Activated CD4-positive, CD25-positive, alpha-beta regulatory T cell (primary cell): ENCODE results near the gene COQ4.
A peak's percentile ranks its signal among the peaks of the same experiment; 100 is the strongest.
"Not testable (repeated sequence)": the region's sequence is repeated elsewhere in the genome, so short reads cannot be mapped to it uniquely, and the experiment has no call there.

Experiments used
- DNase-seq, 4 experiments: peaks; one replicate each; lab custom pipeline; 2025; lab: John Stamatoyannopoulos, UW

The COQ4 gene

GRCh38 chr9:128322404-128323211 is at the start of gene COQ4, which contains the start of gene TRUB2:
Gene COQ4, plus strand, starts transcription at chr9:128322839. Its CDS starts 20 bp downstream, at chr9:128322859.
Gene TRUB2, minus strand, starts transcription at chr9:128322447. Its CDS starts 39 bp downstream, at chr9:128322408.
- DNase-seq: peak; percentile 77 to 87 (median 85)

DNA sequence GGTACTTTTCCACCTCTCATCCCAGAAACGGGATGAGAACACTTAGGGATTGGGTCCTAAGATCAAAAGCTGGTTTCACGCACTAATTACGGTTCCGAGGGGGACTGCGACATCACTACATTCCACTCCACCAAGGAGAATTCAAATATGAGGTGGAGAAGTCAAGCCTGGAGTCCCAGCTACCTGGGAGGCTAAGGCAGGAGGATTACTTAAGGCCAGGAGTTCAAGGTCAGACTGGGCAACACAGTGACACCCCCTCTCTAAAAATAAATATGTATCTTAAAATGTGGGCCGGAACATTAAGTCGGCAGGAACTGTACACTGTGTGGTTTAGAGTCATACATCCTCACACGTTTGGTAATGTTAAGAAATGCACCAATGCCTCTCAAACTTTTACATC is 48.4 kb upstream of the COQ4 start:
- no peak for DNase-seq

DNA sequence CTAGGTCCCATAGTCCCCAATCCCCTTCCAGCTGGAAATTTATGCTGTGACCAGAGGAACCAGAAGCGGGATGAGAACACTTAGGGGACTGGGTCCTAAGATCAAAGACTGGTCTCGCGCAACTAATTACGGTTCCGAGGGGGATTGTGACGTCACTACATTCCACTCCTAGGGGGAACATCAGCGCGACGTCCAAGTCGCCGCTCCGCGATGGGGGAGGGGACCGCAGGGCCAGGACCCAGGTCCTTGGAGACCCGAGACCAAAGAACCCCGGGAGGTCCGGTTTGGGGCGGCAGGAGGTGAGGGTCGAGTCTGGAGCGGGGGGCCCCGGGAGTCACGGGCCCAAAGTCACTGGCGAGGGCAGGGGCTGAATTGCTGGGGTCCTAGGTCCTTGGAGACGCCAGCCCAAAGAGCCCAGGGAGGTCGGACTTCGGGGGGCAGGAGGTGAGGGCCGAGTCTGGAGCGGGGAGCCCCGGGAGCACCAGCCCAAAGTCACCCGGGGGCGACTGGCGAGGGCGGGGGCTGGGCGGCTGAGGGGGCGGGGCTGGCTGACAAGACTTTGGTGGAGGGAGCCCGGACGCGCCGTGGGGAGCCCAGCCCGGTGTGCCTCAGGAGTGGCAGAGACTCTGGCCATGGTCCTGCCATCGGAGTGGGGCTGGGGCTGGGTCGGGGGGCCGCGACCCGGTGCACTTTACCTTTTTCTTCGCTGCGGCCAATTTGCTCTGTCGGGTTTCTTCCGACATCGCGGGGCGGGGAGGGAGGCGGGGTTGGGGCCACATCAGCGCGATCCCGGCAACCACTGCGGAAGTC is 47.2 kb upstream of the COQ4 start, which contains the start of gene GOLGA2:
GOLGA2 (minus strand) TSS at position 810 of the 810 bp plus-strand sequence; CDS start at position 779, 31 bp downstream.
- peak in 1 of 4 experiments; percentile 70 for DNase-seq

- peak; percentile 99 to 100 (median 99) for DNase-seq
These were observed 46.5 kb upstream of the COQ4 start, which contains the start of gene SWI5 for GRCh38 chr9:128276008-128276573. Gene SWI5, plus strand, starts transcription at chr9:128276276.

- no peak for DNase-seq
These were observed 45.9 kb upstream of the COQ4 start for GRCh38 chr9:128276574-128277270.

DNA sequence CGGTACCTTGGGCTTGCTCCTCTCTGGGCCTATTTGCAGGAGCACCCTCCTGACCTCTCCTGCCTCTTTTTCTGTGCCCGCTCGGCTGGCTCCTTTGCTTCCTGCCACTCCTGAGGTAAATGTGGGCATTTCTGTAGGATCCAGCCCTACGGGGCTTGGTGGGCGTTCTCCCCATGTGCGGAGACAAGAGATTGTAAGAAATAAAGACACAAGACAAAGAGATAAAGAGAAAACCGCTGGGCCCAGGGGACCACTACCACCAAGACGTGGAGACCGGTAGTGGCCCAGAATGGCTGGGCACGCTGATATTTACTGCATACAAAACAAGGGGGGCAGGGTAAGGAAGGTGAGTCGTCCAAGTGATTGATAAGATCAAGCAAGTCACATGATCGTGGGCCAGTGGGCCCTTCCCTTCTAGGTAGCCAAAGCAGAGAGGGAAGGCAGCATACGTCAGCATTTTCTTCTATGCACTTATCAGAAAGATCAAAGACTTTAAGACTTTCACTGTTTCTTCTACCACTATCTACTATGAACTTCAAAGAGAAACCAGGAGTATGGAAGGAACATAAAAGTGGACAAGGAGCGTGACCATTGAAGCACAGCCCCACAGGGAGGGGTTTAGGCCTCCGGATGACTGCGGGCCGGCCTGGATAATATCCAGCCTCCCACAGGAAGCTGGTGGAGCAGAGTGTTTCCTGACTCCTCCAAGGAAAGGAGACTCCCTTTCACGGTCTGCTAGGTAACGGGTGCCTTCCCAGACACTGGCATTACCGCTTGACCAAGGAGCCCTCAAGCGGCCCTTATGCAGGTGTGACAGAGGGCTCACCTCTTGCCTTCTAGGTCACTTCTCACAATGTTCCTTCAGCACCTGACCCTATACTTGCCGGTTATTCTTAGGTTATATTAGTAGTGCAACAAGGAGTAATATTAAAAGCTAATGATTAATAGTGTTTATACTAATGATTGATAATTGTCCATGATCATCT is 43.3 kb upstream of the COQ4 start:
- DNase-seq: not testable (repeated sequence)

- no peak for DNase-seq
These were observed 42.5 kb upstream of the COQ4 start for GRCh38 chr9:128280084-128280622.

GRCh38 chr9:128282500-128282899 is 40.1 kb upstream of the COQ4 start:
- no peak for DNase-seq

DNA sequence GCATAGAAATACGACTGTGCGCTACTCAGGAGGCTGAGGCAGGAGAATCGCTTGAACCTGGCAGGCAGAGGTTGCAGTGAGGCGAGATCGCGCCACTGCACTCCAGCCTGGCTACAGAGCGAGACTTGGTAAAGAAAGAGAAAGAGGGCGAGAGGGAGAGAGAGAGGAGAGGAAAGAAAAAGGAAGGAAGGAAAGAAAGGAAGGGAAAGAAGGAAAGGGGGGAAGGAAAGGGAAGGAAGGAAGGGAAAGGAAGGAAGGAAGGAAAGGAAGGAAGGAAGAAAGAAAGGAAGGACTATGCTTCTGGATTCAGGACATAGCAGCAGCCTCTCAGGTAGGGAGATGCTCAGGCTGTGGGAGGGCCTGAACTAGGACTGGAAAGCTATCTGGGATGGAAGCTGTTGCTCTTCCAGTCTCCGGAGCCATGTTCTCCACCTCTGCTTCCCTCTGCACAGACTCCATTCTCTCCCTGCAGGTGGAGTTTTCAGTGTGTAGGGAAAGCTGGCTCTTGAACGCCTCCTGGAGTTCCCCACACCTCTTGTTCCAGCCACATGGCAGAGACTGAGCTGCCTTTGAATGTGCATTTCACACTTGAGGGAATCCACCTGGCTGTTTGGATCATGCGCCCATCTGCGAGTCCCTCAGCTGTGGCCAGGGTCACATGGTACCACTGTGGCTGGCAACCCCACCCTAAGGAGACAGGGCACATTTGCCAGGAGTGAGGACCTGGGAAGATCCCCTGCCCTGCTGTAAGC is 37.4 kb upstream of the COQ4 start:
- no peak for DNase-seq

DNA sequence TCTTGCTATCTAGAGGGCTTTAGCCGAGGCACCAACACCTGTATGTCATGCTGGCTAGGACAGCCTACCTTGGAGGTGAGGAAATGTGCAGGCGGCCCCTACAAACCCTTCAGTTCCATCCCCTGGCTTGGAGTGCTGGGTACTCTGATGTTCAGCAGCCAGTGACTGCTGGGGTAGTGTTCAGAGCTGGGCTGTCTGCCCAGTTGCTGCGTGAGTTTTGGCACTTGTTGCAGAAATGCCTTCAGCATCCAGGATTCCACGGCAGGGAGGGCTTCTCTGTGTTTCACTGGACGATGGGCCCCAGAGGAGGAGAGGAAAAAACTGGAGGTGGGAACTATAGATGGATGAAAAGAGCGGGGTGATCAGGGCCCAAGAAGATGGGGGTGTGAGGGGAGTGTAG is 36.2 kb upstream of the COQ4 start:
- DNase-seq: no peak

- DNase-seq: no peak
These were observed 34.2 kb upstream of the COQ4 start for GRCh38 chr9:128288273-128289004.

DNA sequence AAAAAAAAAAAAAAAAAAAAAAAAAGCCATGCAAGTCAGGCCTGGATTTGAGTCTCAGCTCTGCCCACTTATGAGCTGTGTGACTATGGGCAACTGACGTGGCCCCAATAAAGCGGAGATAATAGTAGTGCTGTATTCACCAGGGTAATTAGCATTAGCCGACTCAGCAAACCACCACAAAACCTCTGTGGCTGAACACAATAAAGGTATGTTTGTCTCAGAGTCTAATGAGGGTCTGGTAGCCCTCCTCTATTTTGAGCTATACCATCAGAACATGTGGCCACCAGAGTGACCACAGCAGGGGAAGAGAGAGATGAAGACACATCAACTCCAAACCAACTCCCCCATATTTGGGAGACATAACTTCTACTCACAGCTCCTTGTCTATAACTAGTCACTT is 30.6 kb upstream of the COQ4 start:
- DNase-seq: no peak

DNA sequence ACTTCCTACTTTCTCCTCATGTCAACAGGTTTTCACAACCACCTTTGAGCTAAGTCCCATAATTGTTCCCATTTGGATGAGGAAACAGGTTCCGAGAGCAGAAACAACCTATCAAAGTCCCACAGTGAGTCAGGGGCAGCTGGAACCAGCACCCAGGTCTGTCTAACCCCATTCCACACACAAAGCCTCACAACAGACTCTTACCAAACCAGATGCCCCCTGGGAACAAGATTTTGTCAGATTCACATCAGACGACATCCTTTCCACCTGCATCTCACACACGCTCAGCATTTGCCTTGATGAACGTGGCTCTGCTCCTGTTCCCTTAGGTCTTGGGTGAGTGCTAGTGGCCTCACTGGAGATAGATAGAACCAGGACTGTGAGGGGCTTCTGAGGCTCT is 29.5 kb upstream of the COQ4 start:
- DNase-seq: no peak

GRCh38 chr9:128294142-128294541 is 28.5 kb upstream of the COQ4 start:
- no peak for DNase-seq

- no peak for DNase-seq
These were observed 26.1 kb upstream of the COQ4 start for GRCh38 chr9:128296340-128297220.

- DNase-seq: no peak
These were observed 25.3 kb upstream of the COQ4 start for GRCh38 chr9:128297221-128297773.
